ENCODE data around the gene PRDM16.

PRDM16 gene

DNA sequence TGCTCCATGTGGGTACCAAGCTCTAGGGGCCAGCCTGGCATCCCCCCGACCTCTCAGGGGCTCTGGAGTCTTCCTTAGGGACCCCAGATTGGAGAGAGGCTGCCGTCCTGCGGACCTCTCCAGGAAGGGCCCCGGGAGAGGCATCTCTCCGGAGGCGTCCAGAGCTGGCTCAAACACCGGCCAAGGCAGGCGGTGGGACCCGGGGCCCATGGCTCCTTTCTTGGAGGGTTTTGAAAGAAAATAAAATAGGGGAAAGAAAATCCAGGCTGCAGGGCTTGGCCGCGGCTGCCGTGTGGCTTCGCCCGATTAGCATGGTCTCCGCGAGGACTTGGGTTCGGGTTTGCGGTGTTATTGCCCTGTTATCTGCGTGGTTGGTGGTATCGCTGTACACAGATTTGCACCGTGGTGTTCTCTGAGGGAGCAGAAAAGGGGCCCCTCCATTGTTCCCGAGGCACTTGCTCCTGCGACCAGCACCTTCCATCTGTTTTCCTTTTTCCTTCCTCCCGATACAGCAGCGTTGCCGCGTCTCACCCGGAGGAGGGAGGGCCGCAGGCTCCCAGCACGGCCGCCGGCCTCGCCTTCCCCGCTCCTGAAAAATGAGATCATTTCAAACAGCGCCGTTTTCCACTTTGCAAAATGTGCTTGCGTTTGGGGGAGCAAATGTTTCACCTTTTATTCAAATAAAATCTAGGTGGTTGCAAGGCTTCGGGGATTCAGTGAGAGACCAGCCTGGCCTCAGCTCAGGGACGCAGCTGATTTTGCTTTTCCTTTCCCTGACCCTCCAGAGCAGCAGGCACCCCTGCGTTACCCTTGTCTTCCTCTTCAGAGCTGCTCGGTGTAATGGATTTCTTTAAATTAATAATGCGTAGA lies 86.3 kb downstream of the PRDM16 start:
- H3K4me3 ChIP-seq (ENCODE audit: low read depth, low read length), result no peak overlapping the region
- no peak for DNase-seq (ENCODE audit: low read depth)
- TF ChIP-seq, protein P1, sequence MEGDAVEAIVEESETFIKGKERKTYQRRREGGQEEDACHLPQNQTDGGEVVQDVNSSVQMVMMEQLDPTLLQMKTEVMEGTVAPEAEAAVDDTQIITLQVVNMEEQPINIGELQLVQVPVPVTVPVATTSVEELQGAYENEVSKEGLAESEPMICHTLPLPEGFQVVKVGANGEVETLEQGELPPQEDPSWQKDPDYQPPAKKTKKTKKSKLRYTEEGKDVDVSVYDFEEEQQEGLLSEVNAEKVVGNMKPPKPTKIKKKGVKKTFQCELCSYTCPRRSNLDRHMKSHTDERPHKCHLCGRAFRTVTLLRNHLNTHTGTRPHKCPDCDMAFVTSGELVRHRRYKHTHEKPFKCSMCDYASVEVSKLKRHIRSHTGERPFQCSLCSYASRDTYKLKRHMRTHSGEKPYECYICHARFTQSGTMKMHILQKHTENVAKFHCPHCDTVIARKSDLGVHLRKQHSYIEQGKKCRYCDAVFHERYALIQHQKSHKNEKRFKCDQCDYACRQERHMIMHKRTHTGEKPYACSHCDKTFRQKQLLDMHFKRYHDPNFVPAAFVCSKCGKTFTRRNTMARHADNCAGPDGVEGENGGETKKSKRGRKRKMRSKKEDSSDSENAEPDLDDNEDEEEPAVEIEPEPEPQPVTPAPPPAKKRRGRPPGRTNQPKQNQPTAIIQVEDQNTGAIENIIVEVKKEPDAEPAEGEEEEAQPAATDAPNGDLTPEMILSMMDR (conservative IDR thresholded peaks at IDR 0.05; ENCODE audit: low read depth, low read length), result no peak

DNA sequence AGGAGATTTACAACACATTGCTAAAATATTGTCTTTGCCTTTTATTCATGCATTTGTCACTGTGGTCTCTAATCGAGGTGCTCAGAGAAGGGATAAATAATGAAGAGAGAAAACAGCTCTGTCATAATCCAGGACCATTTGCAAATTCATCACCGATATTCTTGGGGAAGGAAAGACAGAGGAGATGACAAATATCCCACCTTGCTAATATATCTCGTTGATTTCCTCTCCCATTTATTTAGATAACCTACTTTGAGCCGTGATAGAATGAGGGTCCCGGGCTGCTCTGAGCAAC lies 86.9 kb downstream of the PRDM16 start:
- no peak for DNase-seq (ENCODE audit: low read depth)
- no peak overlapping the region for H3K4me3 ChIP-seq (ENCODE audit: low read depth, low read length)
- TF ChIP-seq, protein P1 (conservative IDR thresholded peaks at IDR 0.05; ENCODE audit: low read depth, low read length), result no peak

DNA sequence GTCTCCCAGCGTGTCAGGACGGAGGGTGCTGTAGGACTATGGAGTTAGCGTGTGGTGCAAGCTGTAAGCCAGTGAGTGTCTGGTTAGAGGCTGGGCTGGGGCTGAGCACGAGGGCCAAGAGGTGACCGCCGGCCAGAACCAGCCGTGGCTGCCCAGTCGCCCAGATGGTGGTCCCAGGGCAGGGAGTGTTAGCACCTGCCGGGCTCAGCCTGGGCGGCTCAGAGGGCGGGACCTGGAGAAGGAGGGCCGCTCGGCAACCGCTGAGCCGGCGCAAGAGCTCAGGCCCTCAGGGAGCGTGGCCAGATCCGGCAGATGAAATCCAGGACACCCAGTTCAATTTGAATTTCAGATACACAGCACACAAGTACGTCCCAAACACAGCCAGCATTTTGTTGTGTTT lies 87.9 kb downstream of the PRDM16 start:
- TF ChIP-seq, protein P1 (conservative IDR thresholded peaks at IDR 0.05; ENCODE audit: low read depth, low read length), result no peak
- DNase-seq (ENCODE audit: low read depth), result no peak
- no peak overlapping the region for H3K4me3 ChIP-seq (ENCODE audit: low read depth, low read length)

DNA sequence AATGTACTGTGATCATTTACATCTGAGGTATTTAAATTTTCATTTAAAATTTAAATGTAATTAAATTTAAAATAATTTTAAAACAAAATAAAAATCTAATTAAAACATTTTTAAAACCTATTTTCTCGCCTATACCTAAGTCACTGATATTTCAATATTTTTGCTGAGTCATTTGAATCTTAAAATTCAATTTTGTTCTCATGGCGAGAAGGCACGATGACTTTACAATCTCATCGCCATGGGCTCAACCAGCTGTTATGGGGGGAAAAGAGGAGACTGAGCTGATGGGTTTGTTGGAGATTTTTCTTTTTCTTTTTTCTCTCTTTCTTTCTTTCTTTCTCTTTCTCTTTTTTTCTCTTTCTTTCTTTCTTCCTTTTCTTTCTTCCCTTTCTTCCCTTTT lies 89.3 kb downstream of the PRDM16 start:
- no peak for DNase-seq (ENCODE audit: low read depth)
- TF ChIP-seq, protein P1 (conservative IDR thresholded peaks at IDR 0.05; ENCODE audit: low read depth, low read length), result no peak
- no peak overlapping the region for H3K4me3 ChIP-seq (ENCODE audit: low read depth, low read length)

DNA sequence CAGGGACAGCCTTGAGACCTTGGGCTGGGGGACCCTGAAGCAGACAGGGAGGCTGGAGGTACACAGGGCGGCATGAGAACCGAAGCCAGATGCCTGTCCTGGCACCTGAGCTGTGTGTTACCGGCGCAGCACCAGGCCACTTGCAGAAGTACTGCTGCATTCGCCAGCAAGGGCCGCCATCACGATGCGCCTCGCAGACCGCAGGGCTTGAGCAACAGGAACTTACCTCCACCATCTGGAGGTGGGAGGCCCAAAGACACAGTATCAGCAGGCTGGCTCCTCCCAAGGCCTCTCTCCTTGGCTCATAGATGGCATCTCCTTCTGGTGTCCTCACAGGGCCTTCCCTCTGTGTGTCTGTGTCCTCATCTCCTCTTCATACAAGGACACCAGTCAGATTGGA lies 90.1 kb downstream of the PRDM16 start:
- no peak for DNase-seq (ENCODE audit: low read depth)
- H3K4me3 ChIP-seq (ENCODE audit: low read depth, low read length), result no peak overlapping the region
- TF ChIP-seq, protein P1 (conservative IDR thresholded peaks at IDR 0.05; ENCODE audit: low read depth, low read length), result no peak

DNA sequence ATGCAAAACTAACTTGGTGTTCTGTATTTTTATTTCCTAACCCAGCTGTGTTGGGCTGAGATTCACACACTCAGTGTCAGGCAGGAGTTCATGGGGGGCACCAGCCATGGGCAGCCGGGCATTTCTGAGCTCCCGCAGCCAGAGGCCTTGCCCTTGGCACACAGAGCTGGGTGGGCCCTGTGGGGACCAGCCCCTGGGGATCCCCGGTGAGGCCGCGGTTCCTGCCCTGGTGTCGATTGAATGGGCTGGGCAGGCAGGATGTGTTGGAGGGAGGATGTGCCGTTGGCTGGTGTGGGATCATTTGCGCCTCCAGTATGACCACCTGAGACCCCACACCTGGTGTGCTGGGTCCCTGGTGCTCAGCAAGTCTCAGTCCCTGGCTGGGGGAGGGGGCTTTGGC lies 91.0 kb downstream of the PRDM16 start:
- no peak overlapping the region for H3K4me3 ChIP-seq (ENCODE audit: low read depth, low read length)
- DNase-seq (ENCODE audit: low read depth), result no peak
- TF ChIP-seq, protein P1 (conservative IDR thresholded peaks at IDR 0.05; ENCODE audit: low read depth, low read length), result no peak

DNA sequence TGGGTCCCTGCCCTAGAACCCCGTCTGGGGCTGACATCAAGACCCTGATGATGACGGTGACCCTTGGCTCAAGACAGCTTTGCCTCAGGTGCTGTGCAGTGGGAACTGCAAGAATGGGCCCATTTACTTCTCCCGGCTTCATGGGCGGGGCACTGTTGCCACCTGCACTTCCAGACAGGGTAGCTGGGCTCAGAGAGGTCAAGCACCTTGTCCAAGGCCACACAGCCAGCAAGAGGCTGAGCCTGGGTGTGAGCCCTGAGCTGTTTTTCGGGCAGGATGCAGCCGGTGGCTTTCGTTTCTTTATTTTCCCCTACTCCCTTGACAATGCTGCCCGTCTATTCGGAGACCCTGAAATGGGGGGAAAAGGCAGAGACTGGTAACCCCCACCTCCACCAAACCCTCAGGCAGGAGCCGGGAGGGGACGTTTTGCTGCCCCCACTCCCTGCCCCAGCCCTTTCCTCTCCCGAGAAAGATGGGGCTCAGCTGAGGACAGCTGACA lies 91.7 kb downstream of the PRDM16 start:
- TF ChIP-seq, protein P1 (conservative IDR thresholded peaks at IDR 0.05; ENCODE audit: low read depth, low read length), result no peak
- DNase-seq (ENCODE audit: low read depth), result no peak
- no peak overlapping the region for H3K4me3 ChIP-seq (ENCODE audit: low read depth, low read length)

All from choroid plexus epithelial cell (primary cell).